CD4-positive, alpha-beta T cell treated with Interleukin-6 at 100 ng/mL for 8 hours (primary cell): ENCODE measurements around the gene CARTPT.

ENCODE experiments used
- DNase-seq: peaks from one replicate; pipeline ENCODE4 v3.0.0-alpha.2; 2020; ENCODE audit warnings: mixed read lengths, low spot score

The CARTPT gene

DNA sequence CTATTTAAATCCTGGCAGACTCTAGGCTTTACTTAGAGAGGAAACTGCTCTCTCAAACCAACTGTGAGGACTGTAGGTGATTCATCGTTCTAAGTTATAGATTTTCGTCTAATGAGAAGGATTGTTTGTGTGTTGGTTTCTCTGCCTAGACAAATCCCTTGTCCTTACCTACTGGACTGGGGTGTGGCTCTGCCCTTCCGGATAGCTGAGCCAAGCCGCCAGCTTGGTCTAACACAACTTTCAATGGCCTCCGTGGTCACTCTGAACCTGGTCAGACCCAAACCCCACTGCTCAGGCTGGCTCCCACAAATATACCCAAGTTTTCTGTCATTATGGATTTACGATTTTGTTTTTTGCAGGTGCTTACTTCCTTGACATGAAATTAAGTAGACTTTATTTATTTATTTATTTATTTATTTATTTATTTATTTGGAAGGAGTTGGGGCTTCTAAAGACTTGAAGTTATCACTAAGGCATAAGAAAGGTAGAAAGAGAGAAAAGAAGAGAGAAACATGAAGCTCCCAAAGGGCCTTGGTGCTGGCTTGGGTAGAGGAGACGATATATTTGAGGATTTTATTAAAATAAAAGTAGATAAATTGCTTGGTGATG lies 19.0 kb downstream of the CARTPT start:
- DNase-seq, result no peak

DNA sequence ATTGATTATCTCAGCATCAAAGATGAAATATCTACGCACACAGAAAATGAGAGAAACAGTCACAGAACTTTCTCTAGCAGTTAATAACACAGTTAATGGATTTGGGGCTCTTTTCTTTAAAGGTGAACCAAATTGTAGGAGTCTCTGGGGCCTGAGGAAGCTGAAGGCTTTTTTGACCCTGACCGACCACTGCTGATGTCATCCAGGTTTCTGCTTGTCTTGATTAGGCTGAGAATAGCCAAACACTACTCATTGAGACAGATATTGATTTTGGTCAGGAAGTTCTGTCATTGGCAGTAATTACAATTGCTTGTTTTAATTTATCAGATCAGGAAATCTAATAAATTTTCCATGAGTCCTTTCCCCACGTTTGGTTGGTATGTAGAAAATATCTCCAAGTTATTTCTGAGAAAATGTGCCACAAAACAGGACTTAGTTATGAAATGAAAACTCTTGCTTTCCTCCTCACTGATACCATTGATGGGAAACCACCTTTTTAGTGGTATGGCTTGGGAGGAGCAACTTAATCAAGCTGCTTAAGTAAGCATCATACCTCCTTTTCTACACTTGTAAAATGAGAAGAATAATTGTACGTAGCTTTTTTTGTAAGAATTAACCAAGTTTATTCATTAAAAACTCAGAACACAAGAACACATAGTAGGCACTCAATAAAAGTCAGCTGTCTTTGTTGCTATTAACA lies 19.7 kb downstream of the CARTPT start:
- DNase-seq, result no peak

DNA sequence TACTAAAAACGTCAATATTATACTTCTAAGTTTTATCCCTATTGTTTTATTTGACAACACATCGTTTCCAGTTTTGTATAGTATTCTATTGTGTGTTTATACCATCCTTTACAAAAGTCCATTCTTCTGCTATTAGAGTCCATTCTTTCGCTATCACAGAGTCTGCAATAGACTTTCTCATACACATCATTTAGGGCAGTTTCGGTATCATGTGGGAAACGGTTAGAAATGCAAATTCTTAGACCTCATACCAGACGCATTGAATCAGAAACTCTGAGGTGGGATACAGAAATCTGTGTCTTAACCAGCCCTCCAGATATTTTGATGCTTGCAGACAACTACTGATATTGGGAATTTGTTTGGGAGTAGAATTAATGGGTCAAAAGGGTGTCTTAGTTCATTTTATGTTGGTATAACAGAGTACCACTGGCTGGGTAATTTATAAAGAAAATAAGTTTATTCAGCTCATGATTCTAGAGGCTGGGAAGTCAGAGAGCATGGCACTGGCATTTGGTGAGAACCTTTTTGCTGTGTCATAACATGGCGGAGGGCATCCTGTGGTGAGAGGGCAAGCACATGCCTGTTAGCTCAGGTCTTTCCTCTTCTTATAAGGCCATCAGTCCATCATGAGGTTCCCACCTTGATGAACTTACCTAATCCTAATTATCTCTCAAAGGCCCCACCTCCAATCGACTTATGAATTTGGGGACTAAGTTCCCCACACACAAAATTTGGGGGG lies 21.1 kb downstream of the CARTPT start:
- DNase-seq, result no peak

DNA sequence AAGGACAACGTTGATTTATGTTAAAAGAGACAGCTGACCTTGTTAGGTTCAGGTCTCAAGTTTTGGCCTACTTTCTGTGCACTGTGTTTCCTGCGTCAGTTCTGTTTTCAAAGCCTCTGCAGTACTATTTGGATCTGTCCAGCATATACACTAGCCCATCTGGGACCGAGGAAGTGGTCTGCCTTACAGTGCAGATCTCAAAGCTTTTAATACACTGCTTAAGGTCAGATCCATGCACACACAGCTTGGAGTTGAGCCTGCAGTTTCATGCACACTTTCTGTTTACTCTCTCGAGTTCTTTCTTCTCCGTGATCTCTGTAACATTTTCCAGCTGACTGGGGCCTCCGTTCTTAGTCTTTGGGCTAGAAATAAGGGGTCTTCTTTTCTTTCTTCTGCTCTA lies 24.1 kb downstream of the CARTPT start:
- no peak for DNase-seq

DNA sequence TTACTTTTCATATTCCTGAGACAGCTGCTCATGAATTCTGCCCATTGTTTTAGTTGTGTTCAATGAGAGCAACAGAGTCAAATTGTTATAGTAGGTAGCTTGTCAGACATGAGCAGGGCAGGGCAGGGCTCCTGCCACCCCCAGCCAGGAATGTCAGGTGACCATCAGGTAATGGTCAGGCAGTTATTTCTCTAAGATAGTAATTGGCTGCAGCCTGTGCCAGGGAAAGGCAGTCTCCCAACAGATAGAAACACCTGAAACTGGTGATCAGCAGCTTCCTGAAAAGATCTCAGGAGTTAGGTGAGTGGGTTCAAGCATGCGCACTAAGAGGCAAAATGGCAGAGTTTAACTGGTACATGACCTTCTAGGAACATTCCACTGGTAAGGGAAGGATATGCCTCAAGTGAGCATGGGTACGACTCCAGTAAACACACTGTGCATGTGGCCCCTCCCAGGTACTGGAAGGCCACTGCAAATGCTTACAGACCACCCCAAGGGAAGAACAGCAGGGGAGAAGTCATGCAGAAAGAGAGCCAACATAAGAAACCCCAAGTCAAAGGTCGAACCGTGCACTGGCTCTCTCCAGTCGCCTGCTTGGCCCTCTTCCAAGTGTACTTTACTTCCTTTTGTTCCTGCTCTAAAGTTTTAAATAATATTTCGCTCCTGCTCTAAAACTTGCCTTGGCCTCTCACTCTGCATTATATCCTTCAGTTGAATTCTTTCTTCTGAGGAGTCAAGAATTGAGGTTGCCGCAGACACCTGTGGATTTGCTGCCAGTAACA lies 25.1 kb downstream of the CARTPT start:
- no peak for DNase-seq

DNA sequence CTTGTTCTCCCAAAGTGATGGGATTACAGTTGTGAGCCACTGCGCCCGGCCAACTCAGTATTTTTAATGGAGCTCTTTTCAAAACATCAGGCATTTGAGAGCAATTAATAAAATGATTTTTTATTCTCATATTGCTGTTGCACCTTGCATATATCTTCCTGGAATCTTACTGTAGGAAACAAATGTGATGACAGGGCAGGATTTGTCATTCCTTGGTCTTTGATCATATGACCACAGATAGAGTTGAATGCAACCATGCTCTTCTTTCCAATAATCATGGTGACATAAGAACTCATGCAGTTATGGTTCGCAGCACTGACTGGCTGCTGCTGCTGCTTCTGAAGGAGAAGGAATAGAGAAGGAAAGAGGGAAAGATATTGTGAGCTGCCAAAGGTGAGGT lies 28.1 kb downstream of the CARTPT start:
- no peak for DNase-seq

DNA sequence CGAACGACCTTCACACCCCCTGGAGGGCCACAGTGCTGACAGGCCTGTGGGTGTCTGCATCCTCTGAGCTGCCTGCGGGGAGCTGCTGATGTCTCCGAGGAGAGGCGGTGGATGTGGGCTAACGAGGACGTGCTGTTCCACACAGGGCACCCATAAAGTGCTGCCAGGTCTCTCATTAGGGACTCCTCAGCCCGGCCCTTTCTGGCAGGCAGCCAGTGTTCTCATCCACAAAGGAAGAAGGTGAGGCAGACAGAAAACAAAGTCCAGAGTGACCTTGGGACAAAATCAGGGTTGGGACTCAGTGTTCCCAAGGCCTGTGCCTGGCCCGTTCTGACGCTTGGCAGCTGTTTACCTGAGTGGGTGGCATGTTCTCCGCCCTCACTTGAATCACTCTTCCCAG lies 29.3 kb downstream of the CARTPT start:
- no peak for DNase-seq

DNA sequence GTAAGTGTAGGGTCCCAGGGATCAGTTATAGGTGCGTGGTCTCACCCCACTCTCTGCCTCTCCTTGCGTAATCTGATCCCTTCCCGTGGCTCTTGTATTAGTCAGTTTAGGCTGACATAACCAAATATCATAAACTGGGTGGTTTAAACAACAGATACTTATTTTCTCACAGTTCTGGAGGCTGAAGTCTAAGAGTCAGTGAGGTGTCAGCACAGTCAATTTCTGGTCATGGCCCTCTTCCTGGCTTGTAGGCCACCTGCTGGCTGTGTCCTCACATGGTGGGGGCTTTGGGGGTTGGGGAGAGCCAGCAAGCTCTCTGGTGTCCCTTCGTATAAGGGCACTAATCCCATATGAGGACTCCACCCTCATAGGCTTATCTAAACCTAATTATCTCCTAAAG lies 32.3 kb downstream of the CARTPT start:
- no peak for DNase-seq

DNA sequence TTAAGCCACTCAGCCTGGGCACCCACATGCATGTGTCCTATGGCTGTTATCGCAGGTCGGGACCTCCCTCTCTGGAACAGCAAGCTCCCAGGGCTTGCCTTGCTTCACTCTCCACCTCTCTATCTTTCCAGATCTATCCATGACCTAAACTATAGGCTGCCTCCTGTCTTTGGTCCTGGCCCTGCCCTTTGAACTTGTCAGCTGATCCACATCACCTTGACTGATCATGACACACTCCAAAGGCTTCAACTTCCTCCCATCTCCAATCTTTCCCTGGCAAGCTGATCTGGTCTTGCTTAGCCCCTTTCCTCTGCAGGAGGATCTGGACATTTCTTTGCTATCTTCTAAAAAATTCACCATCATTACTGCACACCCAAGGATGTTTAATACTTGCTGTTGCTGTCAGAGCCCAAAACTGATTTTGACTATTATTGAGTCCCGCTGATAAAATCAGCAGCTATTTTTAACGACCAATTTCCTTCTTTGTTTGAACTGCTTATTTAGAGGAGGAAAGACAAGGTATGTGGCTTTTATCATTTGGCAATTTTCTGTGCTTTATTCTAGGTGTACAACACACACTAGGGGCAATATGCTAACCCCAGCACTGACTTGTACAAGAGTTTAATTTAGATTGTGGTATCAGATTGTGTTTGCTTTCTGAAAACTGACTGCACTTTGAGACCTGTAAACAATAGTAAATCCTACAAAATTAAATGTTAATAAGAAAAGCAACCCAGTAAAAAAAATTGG lies 33.5 kb downstream of the CARTPT start:
- no peak for DNase-seq

DNA sequence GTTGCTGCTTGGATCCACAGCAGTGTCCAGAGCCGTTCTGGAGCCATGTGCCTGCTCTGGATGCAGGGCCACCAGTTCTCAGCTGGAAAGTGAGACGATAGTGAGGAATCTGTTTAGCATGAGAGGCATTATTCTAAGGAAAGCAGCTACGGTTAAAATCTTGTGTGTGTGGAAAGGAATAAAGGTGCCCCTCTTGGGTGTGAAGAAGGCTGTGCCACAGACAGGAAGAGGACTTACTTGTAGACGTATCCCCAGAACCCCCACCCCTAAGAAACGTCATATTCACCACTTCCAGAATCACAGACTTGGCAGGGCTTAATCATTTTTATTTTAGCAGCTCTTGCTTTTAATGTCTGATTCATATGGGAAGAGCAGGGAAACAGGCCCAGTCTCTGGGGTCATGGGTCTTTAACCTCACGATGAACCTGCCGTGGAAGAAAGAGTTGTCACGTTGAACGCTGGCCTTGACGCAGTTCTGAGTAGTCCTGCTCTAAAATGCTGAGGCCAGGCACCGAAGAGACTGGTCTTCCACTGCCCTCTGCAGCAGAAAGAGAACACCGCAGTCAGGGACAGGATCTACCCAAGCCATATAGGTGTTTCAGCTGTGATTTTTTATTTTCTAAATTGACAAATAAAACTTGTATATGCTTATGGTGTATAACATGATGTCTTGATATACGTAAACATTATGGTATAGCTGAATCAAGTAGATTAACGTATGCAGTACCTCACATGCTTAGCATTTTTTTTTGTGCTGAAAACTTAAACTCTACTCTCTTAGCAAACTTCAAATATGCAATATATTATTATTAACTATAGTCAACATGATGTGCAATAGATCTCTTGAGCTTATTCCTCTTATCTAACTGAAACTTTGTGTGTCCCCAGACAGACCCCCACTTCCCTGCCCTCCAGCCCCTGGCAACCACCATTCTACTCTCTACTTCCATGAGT lies 38.8 kb downstream of the CARTPT start:
- peak; percentile 26 for DNase-seq

DNA sequence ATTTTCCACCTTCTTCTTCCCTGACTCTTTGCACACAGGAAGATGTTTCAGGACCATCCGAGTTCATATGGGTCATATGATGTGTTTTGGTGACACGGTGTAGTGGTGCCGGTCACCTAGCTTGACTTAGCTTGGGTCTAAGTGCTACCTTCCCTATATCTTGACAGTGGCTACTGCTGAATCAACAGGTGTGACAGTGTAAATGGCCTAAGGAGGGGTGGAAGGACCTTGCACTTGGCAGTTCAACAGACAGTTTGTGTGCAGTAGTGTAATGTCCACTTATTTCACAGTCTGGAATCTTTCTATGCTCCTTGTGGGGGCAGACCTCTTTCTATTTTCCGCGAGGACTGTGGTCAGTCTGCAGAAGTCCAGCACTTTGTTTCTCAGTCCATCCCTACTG lies 43.8 kb downstream of the CARTPT start:
- DNase-seq, result no peak

DNA sequence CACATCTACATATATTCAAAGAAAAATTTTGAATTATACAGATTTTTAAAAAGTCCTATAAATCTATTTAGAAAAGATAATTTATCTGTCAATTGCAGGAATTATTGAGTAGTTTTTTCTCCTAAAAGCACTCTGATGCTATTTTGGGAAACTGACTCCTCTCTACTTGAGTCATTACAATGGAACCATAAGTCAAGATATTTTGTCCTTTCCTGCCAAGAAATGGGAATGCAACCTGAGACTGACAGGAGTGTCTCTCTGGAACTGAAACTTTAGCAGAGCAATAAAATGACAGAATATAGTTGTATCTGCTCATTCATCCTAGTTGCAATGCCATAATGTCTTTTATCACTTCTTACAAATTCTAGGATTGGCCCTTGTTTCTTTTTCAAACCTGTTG lies 48.6 kb downstream of the CARTPT start:
- no peak for DNase-seq

DNA sequence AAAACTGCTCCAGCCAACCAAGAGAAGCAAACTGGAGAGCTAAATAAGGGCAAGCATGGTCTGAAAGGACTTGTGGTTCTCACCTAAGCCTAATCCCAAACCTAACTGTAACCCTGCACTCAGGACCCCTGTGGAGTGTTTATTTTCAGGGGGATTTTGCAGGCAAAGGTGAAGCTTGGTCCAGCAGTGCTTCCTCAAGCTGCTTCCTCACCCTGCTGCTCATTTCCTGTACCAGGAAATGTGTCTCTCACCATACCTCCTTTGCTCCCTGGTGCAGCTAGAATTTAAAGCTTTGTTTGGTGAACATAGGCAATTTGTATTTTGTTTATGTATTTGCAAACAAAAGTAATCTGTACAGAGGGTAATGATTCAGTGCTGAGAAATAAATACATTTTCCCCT lies 50.2 kb downstream of the CARTPT start:
- no peak for DNase-seq

DNA sequence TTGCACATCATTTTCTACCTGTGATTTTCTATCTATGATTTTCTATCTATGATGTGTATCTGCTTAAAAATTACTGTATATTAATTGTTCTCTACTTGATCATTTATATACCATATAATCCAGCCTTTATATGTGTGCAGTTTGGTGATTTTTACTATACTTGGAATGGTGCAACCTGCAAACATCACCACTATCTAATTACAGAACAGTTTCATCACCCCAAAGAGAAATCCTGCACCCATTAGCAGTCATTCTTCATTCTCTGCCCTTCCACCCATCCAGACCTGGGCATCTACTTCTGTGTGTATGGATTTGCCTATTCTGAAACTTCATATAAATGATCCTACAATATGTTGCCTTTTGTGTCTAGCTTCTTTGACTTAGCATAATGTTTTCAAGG lies 51.3 kb downstream of the CARTPT start:
- no peak for DNase-seq
